HFF-Myc (cell line): ENCODE data around the gene SMIM13.

ENCODE experiments used
- DNase-seq: peaks from one replicate; pipeline ENCODE4 v3.0.0-alpha.2; 2011; ENCODE audit warnings: low read depth; ENCODE audit errors: extremely low read depth
- H3K4me3 ChIP-seq: replicated peaks from 2 replicates; pipeline ENCODE4 v1.5.1; 2011; ENCODE audit warnings: low read depth, mild to moderate bottlenecking, control low read depth, low read length
- TF ChIP-seq, protein P1 (sequence below): IDR thresholded peaks from 2 replicates; pipeline ENCODE4 v1.5.1; 2012; ENCODE audit warnings: mild to moderate bottlenecking, low read depth, low read length, control low read depth; ENCODE audit errors: missing control alignments

Gene SMIM13

DNA sequence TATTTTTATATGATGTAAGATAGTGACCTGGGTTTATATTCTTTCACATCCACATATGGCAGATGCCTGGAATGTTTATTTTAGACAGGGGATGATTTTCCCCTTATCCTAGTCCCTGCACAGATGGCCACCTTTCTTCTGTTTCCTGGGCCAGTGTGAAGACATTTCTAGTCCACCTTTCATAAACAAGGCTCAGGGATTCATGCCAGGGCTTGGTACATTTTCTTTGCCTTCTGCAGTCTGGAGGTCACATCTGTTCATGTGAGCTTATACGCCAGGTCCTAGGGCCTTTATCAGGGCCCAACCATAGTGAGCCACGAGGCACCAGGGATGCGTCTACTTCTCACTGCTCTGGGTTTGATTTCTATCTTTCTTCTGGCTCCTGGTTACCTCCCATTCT, 55.9 kb downstream of the SMIM13 start:
- TF ChIP-seq, protein P1, sequence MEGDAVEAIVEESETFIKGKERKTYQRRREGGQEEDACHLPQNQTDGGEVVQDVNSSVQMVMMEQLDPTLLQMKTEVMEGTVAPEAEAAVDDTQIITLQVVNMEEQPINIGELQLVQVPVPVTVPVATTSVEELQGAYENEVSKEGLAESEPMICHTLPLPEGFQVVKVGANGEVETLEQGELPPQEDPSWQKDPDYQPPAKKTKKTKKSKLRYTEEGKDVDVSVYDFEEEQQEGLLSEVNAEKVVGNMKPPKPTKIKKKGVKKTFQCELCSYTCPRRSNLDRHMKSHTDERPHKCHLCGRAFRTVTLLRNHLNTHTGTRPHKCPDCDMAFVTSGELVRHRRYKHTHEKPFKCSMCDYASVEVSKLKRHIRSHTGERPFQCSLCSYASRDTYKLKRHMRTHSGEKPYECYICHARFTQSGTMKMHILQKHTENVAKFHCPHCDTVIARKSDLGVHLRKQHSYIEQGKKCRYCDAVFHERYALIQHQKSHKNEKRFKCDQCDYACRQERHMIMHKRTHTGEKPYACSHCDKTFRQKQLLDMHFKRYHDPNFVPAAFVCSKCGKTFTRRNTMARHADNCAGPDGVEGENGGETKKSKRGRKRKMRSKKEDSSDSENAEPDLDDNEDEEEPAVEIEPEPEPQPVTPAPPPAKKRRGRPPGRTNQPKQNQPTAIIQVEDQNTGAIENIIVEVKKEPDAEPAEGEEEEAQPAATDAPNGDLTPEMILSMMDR: no peak
- no peak for DNase-seq
- no peak overlapping the region for H3K4me3 ChIP-seq

DNA sequence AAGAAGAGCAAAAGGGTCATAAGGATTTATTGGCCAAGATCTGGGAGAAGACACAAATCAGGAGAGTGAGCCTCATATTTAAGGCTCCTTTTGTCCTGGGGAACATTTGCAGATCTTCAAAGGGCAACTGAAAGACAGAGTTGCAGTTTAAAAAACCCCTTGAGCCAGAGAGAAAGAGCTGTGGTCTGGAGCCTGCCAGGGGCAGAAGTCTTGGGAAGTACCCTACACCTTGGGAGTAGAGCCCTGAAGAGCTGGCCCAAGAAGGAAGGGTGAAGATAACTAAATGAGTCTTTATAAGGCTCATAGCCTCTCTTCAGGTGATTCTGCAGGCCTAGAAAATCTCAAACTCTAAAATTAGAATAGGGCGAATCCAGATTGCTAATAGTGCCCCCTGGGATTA, 57.9 kb downstream of the SMIM13 start:
- TF ChIP-seq, protein P1: no peak

DNA sequence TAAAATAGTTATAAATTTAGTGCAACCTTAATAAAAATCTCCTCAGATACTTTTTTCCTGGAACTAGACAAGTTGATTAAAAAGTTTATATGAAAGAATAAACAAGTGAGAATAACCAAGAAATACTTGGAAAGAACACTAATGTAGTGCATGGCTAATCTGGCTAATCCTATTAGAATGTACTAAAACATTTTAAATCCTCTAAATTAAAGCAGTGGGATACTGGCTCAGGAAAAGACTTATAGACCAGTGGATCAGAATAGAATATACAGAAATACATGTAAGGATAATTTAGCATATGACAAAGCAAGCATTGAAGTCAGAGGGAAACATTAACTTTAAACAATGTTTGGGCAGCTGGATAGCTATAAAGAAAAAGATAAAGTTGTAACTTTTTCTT, 58.9 kb downstream of the SMIM13 start:
- TF ChIP-seq, protein P1: no peak
- H3K4me3 ChIP-seq: no peak overlapping the region
- DNase-seq: no peak

More for the DNA sequence above, 57.9 kb downstream of the SMIM13 start:
- no peak for DNase-seq
- H3K4me3 ChIP-seq: no peak overlapping the region

DNA sequence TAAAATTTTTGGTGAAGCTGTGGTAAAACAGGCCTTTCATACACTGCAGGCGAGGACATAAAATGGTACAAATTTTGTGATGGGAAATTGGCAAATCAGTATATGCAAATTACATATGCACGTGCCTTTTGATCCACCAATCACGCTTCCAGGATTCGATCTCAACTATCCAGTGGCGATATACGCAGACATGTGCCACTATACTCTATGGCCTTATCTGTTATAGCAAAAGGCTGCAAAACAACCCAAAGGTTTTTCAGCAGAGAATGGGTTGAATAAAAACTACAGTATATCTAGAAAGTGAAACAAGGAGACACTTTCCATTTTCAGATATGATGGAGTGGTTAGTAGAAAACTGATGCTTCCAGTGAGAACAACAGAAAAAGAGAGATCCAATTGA, 59.8 kb downstream of the SMIM13 start:
- no peak for DNase-seq
- TF ChIP-seq, protein P1: no peak
- H3K4me3 ChIP-seq: no peak overlapping the region

DNA sequence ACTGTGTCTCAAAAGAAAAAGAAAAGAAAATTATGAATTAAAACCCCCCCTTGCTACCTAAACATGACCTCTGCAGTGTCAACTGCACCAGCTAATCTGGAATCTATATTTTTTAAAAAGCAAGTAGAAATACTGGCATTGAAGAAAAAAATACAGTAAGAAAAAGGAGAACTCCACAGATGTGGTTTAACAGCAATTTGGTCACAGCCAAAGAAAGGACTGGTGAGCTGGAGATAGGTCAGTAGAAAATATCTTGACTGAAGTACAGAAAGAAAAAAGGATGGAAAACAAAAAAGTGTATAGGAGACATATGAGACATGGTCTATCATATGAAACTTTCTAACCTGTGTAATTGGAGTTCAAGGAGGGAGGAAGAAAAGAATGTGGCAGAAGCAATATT, 62.0 kb downstream of the SMIM13 start:
- TF ChIP-seq, protein P1: no peak
- no peak overlapping the region for H3K4me3 ChIP-seq
- DNase-seq: no peak

DNA sequence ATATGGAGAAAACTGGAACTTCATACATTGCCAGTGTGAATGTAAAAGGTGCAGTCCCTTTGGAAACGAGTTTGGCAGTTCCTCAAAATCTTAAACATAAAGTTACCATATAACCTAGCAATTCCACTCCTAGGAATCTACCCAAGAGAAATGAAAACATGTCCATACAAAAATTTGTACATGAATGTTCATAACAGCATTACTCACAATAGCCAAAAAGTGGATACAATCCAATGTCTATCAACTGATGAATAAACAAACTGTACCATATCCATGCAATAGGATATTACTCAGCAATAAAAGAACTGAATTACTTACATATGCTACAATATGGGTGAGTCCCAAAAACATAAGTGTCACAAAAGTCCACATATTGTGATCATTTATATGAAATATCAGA, 66.6 kb downstream of the SMIM13 start:
- DNase-seq: no peak
- TF ChIP-seq, protein P1: no peak
- H3K4me3 ChIP-seq: no peak overlapping the region
